GM23338 (cell line): ENCODE measurements around the gene DNAJC13.

ENCODE experiments used
- CTCF ChIP-seq, 2 experiments: fragments of 200-600 bp in 1 of 2; sonication (generic) in 1 of 2; conservative IDR thresholded peaks; 2 replicates each; pipeline versions ENCODE4 v1.5.1 to v1.6.1; 2016 to 2017; ENCODE audit warnings: antibody characterized with exemption in 2 of 2, low read depth in 2 of 2, mild to moderate bottlenecking in 2 of 2, moderate library complexity in 1 of 2
- EZH2 ChIP-seq: fragments of 200-600 bp; sonication (generic); IDR thresholded peaks from one replicate; pipeline ENCODE4 v1.8.0; 2017; ENCODE audit warnings: antibody characterized with exemption, mild to moderate bottlenecking, low read depth; ENCODE audit not compliant: unreplicated experiment
- EZH2phosphoT487 ChIP-seq: fragments of 200-600 bp; sonication (generic); IDR thresholded peaks from one replicate; pipeline ENCODE4 v1.8.1; 2018; ENCODE audit warnings: antibody characterized with exemption; ENCODE audit not compliant: unreplicated experiment
- JUNB ChIP-seq: IDR thresholded peaks from one replicate; pipeline ENCODE4 v1.6.1; 2016; ENCODE audit warnings: antibody characterized with exemption; ENCODE audit not compliant: unreplicated experiment
- POLR2AphosphoS5 ChIP-seq: IDR thresholded peaks from 2 replicates; pipeline ENCODE4 v1.6.1; 2016; ENCODE audit warnings: antibody characterized with exemption, low read depth
- REST ChIP-seq: IDR thresholded peaks from one replicate; pipeline ENCODE4 v1.6.1; 2018; ENCODE audit warnings: antibody characterized with exemption; ENCODE audit not compliant: unreplicated experiment
- ZNF114 ChIP-seq: fragments of 250-450 bp; sonication (Bioruptor Pico); IDR thresholded peaks from 2 replicates; pipeline ENCODE4 v1.5.0; 2020; ENCODE audit warnings: mild to moderate bottlenecking, moderate library complexity

- no peak for TF ChIP-seq CTCF (conservative IDR thresholded peaks at IDR 0.05; ENCODE audit: low read depth in 2 of 2)
- TF ChIP-seq POLR2AphosphoS5 = no peak
- TF ChIP-seq EZH2phosphoT487 = no peak
- no peak for TF ChIP-seq EZH2
- no peak for TF ChIP-seq REST
- TF ChIP-seq JUNB = no peak
- TF ChIP-seq ZNF114 = no peak
Observed at GRCh38 chr3:132456136-132456535, 38.8 kb downstream of the DNAJC13 start.
